Endothelial cell (in vitro differentiated cells): ENCODE results near the gene CCDC73. TPM values are rescaled to one million over a fixed set of nuclear protein-coding genes. Genes with fewer than 3 reads are reported as not detected.
A peak's percentile ranks its signal among the peaks of the same experiment; 100 is the strongest.

Source experiments
- DNase-seq: peaks from one replicate; pipeline ENCODE4 v3.0.0; 2021; ENCODE audit warnings: low spot score
- H3K27ac Mint-ChIP-seq: one replicate; pipeline ENCODE4 v1.8.0; 2021; ENCODE audit warnings: mixed read lengths, inconsistent platforms; ENCODE audit not compliant: unreplicated experiment
- H3K27me3 Mint-ChIP-seq: one replicate; pipeline ENCODE4 v1.8.0; 2021; ENCODE audit warnings: mild to moderate bottlenecking, moderate library complexity, mixed read lengths, inconsistent platforms; ENCODE audit not compliant: unreplicated experiment
- H3K36me3 Mint-ChIP-seq: one replicate; pipeline ENCODE4 v1.8.0; 2021; ENCODE audit warnings: mild to moderate bottlenecking, low read depth, mixed read lengths, inconsistent platforms; ENCODE audit not compliant: unreplicated experiment
- H3K4me1 Mint-ChIP-seq: one replicate; pipeline ENCODE4 v1.8.0; 2021; ENCODE audit warnings: mild to moderate bottlenecking, mixed read lengths, inconsistent platforms; ENCODE audit not compliant: unreplicated experiment
- H3K4me3 Mint-ChIP-seq: one replicate; pipeline ENCODE4 v1.8.0; 2021; ENCODE audit warnings: mild to moderate bottlenecking, mixed read lengths, inconsistent platforms; ENCODE audit not compliant: unreplicated experiment
- H3K9me3 Mint-ChIP-seq: one replicate; pipeline ENCODE4 v1.8.0; 2021; ENCODE audit warnings: mixed read lengths, inconsistent platforms; ENCODE audit not compliant: unreplicated experiment
- total RNA-seq: library from RNA; stranded (reverse); fragmentation: NEBNext Ultra II Directional; extraction: Animal tissue kit (Norgen Biotek cat#: 25700); gene quantifications from one replicate; pipeline ENCODE4 v1.2.1, GENCODE V29; 2021; ENCODE audit not compliant: unreplicated experiment
- TF ChIP-seq, protein P1 (sequence below): fragments of 200-600 bp; sonication (generic); IDR thresholded peaks from one replicate; pipeline ENCODE4 v1.5.0; 2021; ENCODE audit warnings: antibody characterized with exemption; ENCODE audit not compliant: unreplicated experiment

The CCDC73 gene
- total RNA-seq, 1 donor from 2014 or later = not detected

DNA sequence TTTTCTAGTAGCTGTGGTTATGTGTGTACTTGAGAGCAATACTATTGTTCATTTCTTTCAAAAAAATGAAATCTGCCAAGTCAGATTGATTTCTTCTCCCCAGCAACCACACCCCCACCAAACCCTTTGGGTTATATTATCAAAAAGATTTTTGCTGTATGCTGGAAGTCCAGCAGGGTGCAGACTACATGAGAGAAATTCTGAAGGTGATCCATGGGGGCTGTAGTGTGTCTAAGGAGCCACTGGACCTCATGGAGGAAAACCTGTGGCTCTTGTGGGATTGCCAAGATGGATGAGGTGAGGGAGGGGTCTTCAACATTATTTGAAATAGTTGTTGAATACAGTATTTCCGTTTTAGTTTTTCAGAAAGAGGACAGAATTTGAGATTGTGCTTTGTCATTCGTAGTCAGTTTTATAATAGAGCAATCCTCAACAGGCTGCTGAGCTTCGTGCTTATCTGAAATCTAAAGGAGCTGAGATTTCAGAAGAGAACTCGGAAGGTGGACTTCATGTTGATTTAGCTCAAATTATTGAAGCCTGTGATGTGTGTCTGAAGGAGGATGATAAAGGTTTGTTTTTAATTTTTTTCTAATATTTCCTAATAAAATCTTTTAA lies 207.8 kb downstream of the CCDC73 start:
- TF ChIP-seq, protein P1, sequence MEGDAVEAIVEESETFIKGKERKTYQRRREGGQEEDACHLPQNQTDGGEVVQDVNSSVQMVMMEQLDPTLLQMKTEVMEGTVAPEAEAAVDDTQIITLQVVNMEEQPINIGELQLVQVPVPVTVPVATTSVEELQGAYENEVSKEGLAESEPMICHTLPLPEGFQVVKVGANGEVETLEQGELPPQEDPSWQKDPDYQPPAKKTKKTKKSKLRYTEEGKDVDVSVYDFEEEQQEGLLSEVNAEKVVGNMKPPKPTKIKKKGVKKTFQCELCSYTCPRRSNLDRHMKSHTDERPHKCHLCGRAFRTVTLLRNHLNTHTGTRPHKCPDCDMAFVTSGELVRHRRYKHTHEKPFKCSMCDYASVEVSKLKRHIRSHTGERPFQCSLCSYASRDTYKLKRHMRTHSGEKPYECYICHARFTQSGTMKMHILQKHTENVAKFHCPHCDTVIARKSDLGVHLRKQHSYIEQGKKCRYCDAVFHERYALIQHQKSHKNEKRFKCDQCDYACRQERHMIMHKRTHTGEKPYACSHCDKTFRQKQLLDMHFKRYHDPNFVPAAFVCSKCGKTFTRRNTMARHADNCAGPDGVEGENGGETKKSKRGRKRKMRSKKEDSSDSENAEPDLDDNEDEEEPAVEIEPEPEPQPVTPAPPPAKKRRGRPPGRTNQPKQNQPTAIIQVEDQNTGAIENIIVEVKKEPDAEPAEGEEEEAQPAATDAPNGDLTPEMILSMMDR = peak; percentile 16
- DNase-seq = no peak
- no peaks in the 10 kb centered on the region for H3K9me3 Mint-ChIP-seq
- peak overlapping the region; percentile 10 for H3K27ac Mint-ChIP-seq
- peaks cover 2% of the 10 kb centered on the region for H3K27me3 Mint-ChIP-seq
- H3K4me3 Mint-ChIP-seq = no peak overlapping the region
- peaks cover 11% of the 10 kb centered on the region for H3K36me3 Mint-ChIP-seq
- peaks cover 17% of the 10 kb centered on the region for H3K4me1 Mint-ChIP-seq

DNA sequence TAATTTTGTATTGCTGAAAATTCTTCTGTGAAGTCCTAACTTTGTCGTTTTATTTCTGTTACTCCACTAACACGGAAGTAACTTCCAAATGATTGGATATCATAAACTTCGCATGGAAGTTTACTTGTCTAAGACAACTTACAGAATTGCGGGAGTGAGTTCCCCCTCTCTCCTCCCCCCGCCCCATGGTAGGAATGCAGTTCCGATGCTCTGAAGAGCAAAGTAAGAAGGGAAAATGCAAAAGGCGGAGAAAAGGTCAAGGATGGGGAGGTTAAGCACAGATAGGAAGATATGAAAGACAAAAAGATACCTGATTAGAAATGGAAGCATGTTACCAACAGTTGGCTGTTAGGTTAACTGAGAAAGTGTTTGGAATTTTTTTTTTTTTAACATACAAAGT lies 209.5 kb downstream of the CCDC73 start:
- peaks cover 17% of the 10 kb centered on the region for H3K4me1 Mint-ChIP-seq
- peak overlapping the region; percentile 96 for H3K4me3 Mint-ChIP-seq
- H3K36me3 Mint-ChIP-seq = peaks cover 5% of the 10 kb centered on the region
- no peaks in the 10 kb centered on the region for H3K9me3 Mint-ChIP-seq
- TF ChIP-seq, protein P1 = no peak
- no peak overlapping the region for H3K27ac Mint-ChIP-seq
- no peak for DNase-seq
- H3K27me3 Mint-ChIP-seq = peaks cover 2% of the 10 kb centered on the region

DNA sequence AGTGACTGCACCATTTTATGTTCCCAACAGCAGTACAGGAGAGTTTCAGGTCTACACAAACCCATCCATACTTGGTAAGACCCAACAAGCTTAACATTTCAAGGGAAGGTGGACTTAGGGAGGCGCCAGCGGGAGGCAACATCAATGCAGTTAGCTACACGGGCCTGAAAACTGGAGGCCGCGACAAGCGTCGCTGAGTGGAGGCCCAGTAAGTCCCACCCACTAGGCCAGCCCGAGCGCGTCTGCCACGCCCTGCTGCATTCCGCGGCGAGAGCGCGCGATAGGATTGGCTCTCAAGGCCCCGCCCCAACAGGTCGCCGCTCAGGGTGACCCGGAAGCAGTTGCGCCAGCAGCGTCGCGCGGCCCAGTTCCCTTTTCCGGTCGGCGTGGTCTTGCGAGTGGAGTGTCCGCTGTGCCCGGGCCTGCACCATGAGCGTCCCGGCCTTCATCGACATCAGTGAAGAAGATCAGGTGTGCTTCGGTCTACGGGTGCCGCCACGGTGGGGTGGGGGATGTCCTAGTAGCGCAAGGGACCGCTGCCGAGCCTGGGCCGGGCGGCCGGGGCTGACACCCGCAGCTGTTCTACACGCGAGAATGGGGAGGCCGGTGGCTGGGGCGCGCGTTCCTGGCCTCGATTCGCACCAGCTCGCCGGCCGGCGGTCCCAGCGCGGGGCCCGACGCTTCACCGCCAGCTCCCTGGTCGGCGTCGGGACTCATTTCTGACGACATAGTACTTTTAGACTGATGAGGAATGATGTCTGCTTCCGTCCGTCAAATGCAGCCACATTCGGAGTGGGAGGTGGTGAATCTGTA lies 210.8 kb downstream of the CCDC73 start, which contains the start of gene EIF3M:
Gene EIF3M, plus strand, starts transcription at position 373 of the 813 bp plus-strand sequence. Its CDS starts 57 bp downstream, at position 430.
- peak within 1 kb of the TSS; percentile 95 for H3K27ac Mint-ChIP-seq
- H3K9me3 Mint-ChIP-seq = no peaks in the 10 kb centered on the region
- H3K27me3 Mint-ChIP-seq = peaks cover 2% of the 10 kb centered on the region
- TF ChIP-seq, protein P1 = no peak
- peaks cover 17% of the 10 kb centered on the region for H3K4me1 Mint-ChIP-seq
- H3K36me3 Mint-ChIP-seq = no peaks in the 10 kb centered on the region
- DNase-seq = peak; percentile 96
- peak within 1 kb of the TSS; percentile 96 for H3K4me3 Mint-ChIP-seq

DNA sequence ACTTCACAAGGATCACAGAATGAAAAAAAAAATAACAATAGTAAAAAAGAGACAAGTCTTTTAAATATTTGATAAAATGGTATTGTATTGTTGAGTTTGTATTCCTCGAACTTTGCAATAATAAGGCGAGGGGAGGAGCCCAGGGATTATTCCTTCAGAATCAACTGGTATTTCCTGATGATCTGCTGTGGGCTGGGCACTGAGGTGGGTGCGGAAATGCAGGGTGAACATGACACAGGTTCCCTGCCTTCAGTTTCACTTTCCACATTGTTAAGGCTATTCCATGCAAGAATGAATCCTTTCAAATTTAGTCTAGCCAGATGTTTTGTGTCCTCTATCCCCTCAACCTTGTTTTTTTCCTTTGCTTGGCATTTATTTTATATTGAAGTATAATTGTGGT lies 212.9 kb downstream of the CCDC73 start:
- H3K9me3 Mint-ChIP-seq = no peaks in the 10 kb centered on the region
- H3K4me1 Mint-ChIP-seq = peaks cover 16% of the 10 kb centered on the region
- H3K27ac Mint-ChIP-seq = no peak overlapping the region
- no peak overlapping the region for H3K4me3 Mint-ChIP-seq
- no peak for DNase-seq
- TF ChIP-seq, protein P1 = no peak
- H3K27me3 Mint-ChIP-seq = peaks cover 2% of the 10 kb centered on the region
- no peaks in the 10 kb centered on the region for H3K36me3 Mint-ChIP-seq

DNA sequence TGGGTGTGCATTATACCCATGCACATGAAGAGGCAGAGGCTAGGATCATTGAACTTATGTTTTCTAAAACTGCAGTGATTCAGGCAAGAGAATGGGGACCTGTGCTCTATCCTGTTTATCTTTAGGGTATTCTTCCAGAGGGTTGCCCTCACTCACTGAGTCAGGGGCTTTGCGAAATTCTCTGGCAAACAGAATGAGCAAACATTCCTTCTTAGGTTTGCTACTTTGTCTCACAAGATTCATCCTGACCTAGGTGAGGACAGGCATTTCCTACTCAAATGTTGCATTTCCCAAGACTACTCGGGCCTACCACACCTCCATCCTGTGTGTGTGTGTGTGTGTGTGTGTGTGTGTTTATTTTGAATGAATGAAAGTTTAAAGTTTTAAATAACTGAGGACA lies 213.5 kb downstream of the CCDC73 start:
- Mint-ChIP-seq H3K27me3 (peaks cover 2% of the 10 kb centered on the region), H3K4me3 (no peak overlapping the region), H3K27ac (no peak overlapping the region), H3K9me3 (no peaks in the 10 kb centered on the region), H3K36me3 (no peaks in the 10 kb centered on the region), H3K4me1 (peaks cover 15% of the 10 kb centered on the region)
- no peak for DNase-seq
- TF ChIP-seq, protein P1 = no peak
